ENCODE results near the gene ABCC1.
"Not testable (repeated sequence)": the region's sequence is repeated elsewhere in the genome, so short reads cannot be mapped to it uniquely, and the experiment has no call there.

Gene ABCC1

GRCh38 chr16:15970743-15971439 lies 21.5 kb downstream of the ABCC1 start:
- no peak for DNase-seq

GRCh38 chr16:15971440-15971815 lies 22.0 kb downstream of the ABCC1 start:
- DNase-seq = no peak

GRCh38 chr16:15972046-15972868 lies 22.8 kb downstream of the ABCC1 start:
- no peak for DNase-seq

- no peak for DNase-seq
Observed at GRCh38 chr16:15973421-15973820, 24.0 kb downstream of the ABCC1 start.

- no peak for DNase-seq
Observed at GRCh38 chr16:15974057-15974456, 24.6 kb downstream of the ABCC1 start.

GRCh38 chr16:15975172-15975571 lies 25.8 kb downstream of the ABCC1 start:
- DNase-seq = no peak

- no peak for DNase-seq
Observed at GRCh38 chr16:15976225-15976812, 26.9 kb downstream of the ABCC1 start.

GRCh38 chr16:15976929-15977637 lies 27.7 kb downstream of the ABCC1 start:
- no peak for DNase-seq

- DNase-seq = no peak
Observed at GRCh38 chr16:15979801-15980200, 30.4 kb downstream of the ABCC1 start.

- DNase-seq = no peak
Observed at GRCh38 chr16:15980329-15980728, 30.9 kb downstream of the ABCC1 start.

- DNase-seq = no peak
Observed at GRCh38 chr16:15981382-15981781, 32.0 kb downstream of the ABCC1 start.

GRCh38 chr16:15982194-15982915 lies 32.9 kb downstream of the ABCC1 start:
- not testable (repeated sequence) for DNase-seq

- DNase-seq = no peak
Observed at GRCh38 chr16:15983898-15984297, 34.5 kb downstream of the ABCC1 start.

- DNase-seq = no peak
Observed at GRCh38 chr16:15985144-15985543, 35.7 kb downstream of the ABCC1 start.

- DNase-seq = no peak
Observed at GRCh38 chr16:15986261-15986660, 36.8 kb downstream of the ABCC1 start.

GRCh38 chr16:15988268-15989013 lies 39.0 kb downstream of the ABCC1 start:
- no peak for DNase-seq

- no peak for DNase-seq
Observed at GRCh38 chr16:15990902-15991301, 41.5 kb downstream of the ABCC1 start.

GRCh38 chr16:15993128-15993527 lies 43.7 kb downstream of the ABCC1 start:
- DNase-seq = no peak

- no peak for DNase-seq
Observed at GRCh38 chr16:15993541-15993940, 44.1 kb downstream of the ABCC1 start.

GRCh38 chr16:15993946-15994665 lies 44.7 kb downstream of the ABCC1 start:
- no peak for DNase-seq

GRCh38 chr16:15996432-15997109 lies 47.2 kb downstream of the ABCC1 start:
- no peak for DNase-seq

All from stimulated activated CD4-positive, alpha-beta T cell treated with anti-CD3 and anti-CD28 coated beads, Interleukin-4, amount 100 ng/mL, for 4 hours (primary cell).